SK-N-SH (cell line): ENCODE data around the gene CRYBG1. TPM values are rescaled to one million over a fixed set of nuclear protein-coding genes. Genes with fewer than 3 reads are reported as not detected.

Experiments
- CTCF ChIA-PET: fragments of 300-600, 350-600 bp; formaldehyde crosslinking; extraction: SDS; loops from one replicate; lab custom pipeline; 2021; lab: Yijun Ruan, JAX
- POLR2A ChIA-PET: fragments of 350-600 bp; sonication (Branson Sonifier 250); formaldehyde crosslinking; extraction: SDS; loops from one replicate; lab custom pipeline; 2020; ENCODE audit warnings: antibody characterized with exemption, inconsistent platforms; lab: Yijun Ruan, JAX
- DNase-seq: peaks from one replicate; pipeline ENCODE4 v3.0.0; 2012
- H2AFZ ChIP-seq: fragments of 200-600 bp; sonication (generic); 2 replicates; pipeline ENCODE4 v1.8.1; 2016; ENCODE audit warnings: antibody characterized with exemption, mild to moderate bottlenecking, low read depth
- H3F3A ChIP-seq: fragments of 200-600 bp; sonication (generic); replicated peaks from 2 replicates; pipeline ENCODE3; 2016; ENCODE audit warnings: antibody characterized with exemption, mild to moderate bottlenecking; ENCODE audit not compliant: insufficient read depth
- H3K27ac ChIP-seq, 2 experiments: fragments of 200-500 bp in 1 of 2; fragments of 200-600 bp in 1 of 2; sonication (Bioruptor generic) in 1 of 2; sonication (generic), shearing (Covaris generic) in 1 of 2; 2 replicates each; pipeline versions ENCODE4 v1.5.1 to v1.6.1; 2014 to 2016; ENCODE audit warnings: low read depth in 2 of 2, inconsistent platforms in 1 of 2, low read length in 1 of 2, mild to moderate bottlenecking in 1 of 2, mixed read lengths in 1 of 2
- H3K27me3 ChIP-seq: fragments of 200-600 bp; sonication (generic), shearing (Covaris generic); 2 replicates; pipeline ENCODE4 v1.6.1; 2016; ENCODE audit warnings: mixed run types; ENCODE audit not compliant: insufficient read depth
- H3K36me3 ChIP-seq, 2 experiments: fragments of 200-500 bp in 1 of 2; fragments of 200-600 bp in 1 of 2; sonication (Bioruptor generic) in 1 of 2; sonication (generic) in 1 of 2; replicated peaks in 1 of 2; 2 replicates each; pipeline versions ENCODE3 to v1.5.1; 2014 to 2016; ENCODE audit warnings: low read length in 1 of 2, mild to moderate bottlenecking in 1 of 2; ENCODE audit not compliant: insufficient read depth in 2 of 2, control insufficient read depth in 1 of 2
- H3K4me1 ChIP-seq, 2 experiments: fragments of 200-500 bp in 1 of 2; fragments of 200-600 bp in 1 of 2; sonication (Bioruptor generic) in 1 of 2; sonication (generic), shearing (Covaris generic) in 1 of 2; 2 replicates each; pipeline versions ENCODE4 v1.5.1 to v1.6.1; 2014 to 2016; ENCODE audit warnings: low read depth in 1 of 2, low read length in 1 of 2, mixed run types in 1 of 2; ENCODE audit not compliant: insufficient read depth in 2 of 2, control insufficient read depth in 1 of 2
- H3K4me2 ChIP-seq: fragments of 200-600 bp; sonication (generic), shearing (Covaris generic); 2 replicates; pipeline ENCODE4 v1.6.1; 2017; ENCODE audit warnings: mixed run types
- H3K4me3 ChIP-seq, 2 experiments: fragments of 200-500 bp in 1 of 2; fragments of 200-600 bp in 1 of 2; sonication (Bioruptor generic) in 1 of 2; sonication (generic), shearing (Covaris generic) in 1 of 2; 2 replicates each; pipeline versions ENCODE4 v1.5.1 to v1.8.1; 2014 to 2016; ENCODE audit warnings: low read depth in 2 of 2, inconsistent platforms in 1 of 2, low read length in 1 of 2, mild to moderate bottlenecking in 1 of 2, mixed read lengths in 1 of 2, moderate library complexity in 1 of 2
- H3K79me2 ChIP-seq: fragments of 200-600 bp; sonication (generic); 2 replicates; pipeline ENCODE4 v1.8.1; 2017; ENCODE audit warnings: mild to moderate bottlenecking; ENCODE audit not compliant: insufficient read depth
- H3K9ac ChIP-seq: fragments of 200-600 bp; sonication (generic); 2 replicates; pipeline ENCODE4 v1.6.1; 2017; ENCODE audit warnings: mixed run types
- H3K9me2 ChIP-seq: fragments of 200-600 bp; sonication (generic); 2 replicates; pipeline ENCODE4 v1.6.1; 2017; ENCODE audit warnings: mixed run types
- H3K9me3 ChIP-seq: fragments of 200-600 bp; sonication (generic); 2 replicates; pipeline ENCODE4 v1.6.1; 2017; ENCODE audit warnings: mixed run types, mild to moderate bottlenecking, moderate library complexity
- H4K20me1 ChIP-seq: fragments of 200-600 bp; sonication (generic); 2 replicates; pipeline ENCODE4 v1.6.1; 2017; ENCODE audit warnings: mild to moderate bottlenecking, mixed run types; ENCODE audit not compliant: insufficient read depth
- CHD2 ChIP-seq: fragments of 150-350 bp; IDR thresholded peaks from 2 replicates; pipeline ENCODE4 v1.6.1; 2018; ENCODE audit warnings: low read length; ENCODE audit not compliant: partially characterized antibody
- EZH2phosphoT487 ChIP-seq: fragments of 200-600 bp; sonication (generic); IDR thresholded peaks from 2 replicates; pipeline ENCODE4 v1.6.1; 2017; ENCODE audit warnings: low read depth, mixed run types, mild to moderate bottlenecking, antibody characterized with exemption, moderate library complexity, borderline replicate concordance
- FOXJ3 ChIP-seq: sonication (generic); formaldehyde crosslinking; IDR thresholded peaks from 2 replicates; pipeline ENCODE4 v1.5.1; 2020; ENCODE audit warnings: mild to moderate bottlenecking, missing genetic modification reagents
- FOXM1 ChIP-seq: IDR thresholded peaks from 2 replicates; pipeline ENCODE4 v1.4.0; 2012; ENCODE audit warnings: low read depth, mild to moderate bottlenecking
- GABPA ChIP-seq: IDR thresholded peaks from 2 replicates; pipeline ENCODE4 v1.4.0; 2012; ENCODE audit warnings: low read depth, mild to moderate bottlenecking
- GATA2 ChIP-seq: sonication (generic); formaldehyde crosslinking; IDR thresholded peaks from 2 replicates; pipeline ENCODE4 v1.5.0; 2020; ENCODE audit warnings: mild to moderate bottlenecking, missing genetic modification reagents
- IRF3 ChIP-seq: fragments of 150-350 bp; IDR thresholded peaks from 2 replicates; pipeline ENCODE4 v1.6.1; 2016; ENCODE audit warnings: mild to moderate bottlenecking, low read depth, low read length
- MAX ChIP-seq: IDR thresholded peaks from 2 replicates; pipeline ENCODE4 v1.4.0; 2012; ENCODE audit warnings: low read depth
- MEF2A ChIP-seq: IDR thresholded peaks from 2 replicates; pipeline ENCODE4 v1.4.0; 2012; ENCODE audit warnings: low read depth, borderline replicate concordance
- NFIC ChIP-seq: IDR thresholded peaks from 2 replicates; pipeline ENCODE4 v1.4.0; 2012; ENCODE audit warnings: borderline replicate concordance
- NRF1 ChIP-seq: IDR thresholded peaks from 2 replicates; pipeline ENCODE4 v1.6.1; 2012; ENCODE audit warnings: low read depth, mild to moderate bottlenecking, low read length
- RCOR1 ChIP-seq: fragments of 150-350 bp; IDR thresholded peaks from 2 replicates; pipeline ENCODE4 v1.6.1; 2017; ENCODE audit warnings: antibody characterized with exemption, low read length
- REST ChIP-seq: IDR thresholded peaks from 2 replicates; pipeline ENCODE4 v1.6.1; 2012; ENCODE audit warnings: mild to moderate bottlenecking, low read depth, low read length, moderate library complexity
- RFX5 ChIP-seq: IDR thresholded peaks from 2 replicates; pipeline ENCODE4 v1.6.1; 2012; ENCODE audit warnings: mild to moderate bottlenecking, improper control_type of control experiment, low read length
- RXRA ChIP-seq: IDR thresholded peaks from 2 replicates; pipeline ENCODE4 v1.4.0; 2012; ENCODE audit warnings: low read depth, mild to moderate bottlenecking, borderline replicate concordance
- SIN3A ChIP-seq: IDR thresholded peaks from 2 replicates; pipeline ENCODE4 v1.6.1; 2012; ENCODE audit warnings: low read depth, mild to moderate bottlenecking, low read length, moderate library complexity, borderline replicate concordance
- TCF12 ChIP-seq: IDR thresholded peaks from 2 replicates; pipeline ENCODE4 v1.4.0; 2012
- USF1 ChIP-seq: IDR thresholded peaks from 2 replicates; pipeline ENCODE4 v1.4.0; 2012; ENCODE audit warnings: low read depth, borderline replicate concordance
- USF2 ChIP-seq: fragments of 150-350 bp; IDR thresholded peaks from 2 replicates; pipeline ENCODE4 v1.6.1; 2017; ENCODE audit warnings: antibody characterized with exemption, low read length, low read depth, borderline replicate concordance
- ZBTB33 ChIP-seq: IDR thresholded peaks from 2 replicates; pipeline ENCODE4 v1.4.0; 2012; ENCODE audit warnings: low read depth, borderline replicate concordance
- WGBS: methylation state at CpG from one replicate; pipeline ENCODE4 v1.1.6; 2017; ENCODE audit warnings: low lambda C conversion rate; 5-methylcytosine and 5-hydroxymethylcytosine counted together
- polyA plus RNA-seq, 3 experiments: library from polyadenylated mRNA; depleted of rRNA; stranded (reverse); fragments of >200 nt; gene quantifications; 2 replicates each; pipeline ENCODE4 v1.2.3, GENCODE V29; 2012

CRYBG1 gene
- polyA plus RNA-seq, 1 of the 3 experiments (the other 2 are of a cell fraction), result 13.8 TPM

GRCh38 chr6:106413016-106413415, 52.5 kb downstream of the CRYBG1 start:
- Histone ChIP-seq H3K79me2 (no peaks in the 10 kb centered on the region), H3K9ac (no peak overlapping the region), H3K36me3 (no peaks in the 10 kb centered on the region), H3K27ac (no peak overlapping the region), H4K20me1 (no peaks in the 10 kb centered on the region), H3K27me3 (peaks cover 15% of the 10 kb centered on the region; the same call in 1 of the 2 replicates), H3F3A (no peaks in the 10 kb centered on the region), H3K9me3 (no peaks in the 10 kb centered on the region), H3K4me1 (peaks cover 0 to 7% of the 10 kb centered on the region in 2 experiments; a peak in 1 of 4 replicates), H2AFZ (no peak overlapping the region), H3K9me2 (no peaks in the 10 kb centered on the region), H3K4me2 (no peak overlapping the region), H3K4me3 (no peak overlapping the region)
- DNase-seq, result no peak
- no peak for TF ChIP-seq NFIC
- TF ChIP-seq CHD2, result no peak
- no peak for TF ChIP-seq FOXM1
- TF ChIP-seq REST, result no peak
- no peak for TF ChIP-seq RXRA
- TF ChIP-seq MAX, result no peak
- CTCF ChIA-PET, result interaction anchor here (1.1 kb wide), 1 partner anchor 52 kb away, joined by 3 read pairs; the partner anchor contains the start of gene CRYBG1
- POLR2A ChIA-PET, result no interaction called here

- POLR2A ChIA-PET, result no interaction called here
- H3K36me3 ChIP-seq, result no peaks in the 10 kb centered on the region
- DNase-seq, result no peak
- no peak overlapping the region for H3K27ac ChIP-seq
- H3K4me2 ChIP-seq, result no peak overlapping the region
- H3K27me3 ChIP-seq, result peaks cover 15% of the 10 kb centered on the region; the same call in 1 of the 2 replicates
- no peaks in the 10 kb centered on the region for H3F3A ChIP-seq
- no peak overlapping the region for H3K4me3 ChIP-seq
- H3K9me3 ChIP-seq, result no peaks in the 10 kb centered on the region
- no peak overlapping the region for H3K9ac ChIP-seq
- H3K79me2 ChIP-seq, result no peaks in the 10 kb centered on the region
- H4K20me1 ChIP-seq, result no peaks in the 10 kb centered on the region
- WGBS, result 4% methylated on average over 2 of the region's 2 CpGs
- H2AFZ ChIP-seq, result no peak overlapping the region
- CTCF ChIA-PET, result interaction anchor here (1.1 kb wide), 1 partner anchor 53 kb away, joined by 3 read pairs; the partner anchor contains the start of gene CRYBG1
- no peaks in the 10 kb centered on the region for H3K9me2 ChIP-seq
- H3K4me1 ChIP-seq, result peaks cover 0 to 7% of the 10 kb centered on the region in 2 experiments; a peak in 1 of 4 replicates
- TF ChIP-seq FOXJ3 (CRISPR knock-in tag) (no peak), USF2 (no peak), USF1 (no peak), RFX5 (no peak), IRF3 (no peak), SIN3A (no peak), RCOR1 (no peak), GATA2 (no peak), ZBTB33 (no peak), TCF12 (no peak), FOXM1 (no peak), GABPA (no peak), MEF2A (no peak), NRF1 (no peak), EZH2phosphoT487 (no peak)
Measured at GRCh38 chr6:106413722-106414121, 53.2 kb downstream of the CRYBG1 start.
